A549 (cell line): Measurements from ENCODE around the gene RSBN1. TPM values are rescaled to one million over a fixed set of nuclear protein-coding genes. Genes with fewer than 3 reads are reported as not detected.

ENCODE experiments used
- ATAC-seq, 2 experiments: fragments of 200-7000 bp in 1 of 2; fragments of >200 bp in 1 of 2; cut with Nextera tagmentation in 1 of 2; cut with Tn5 transposase in 1 of 2; 3 replicates each; pipeline versions ENCODE4 v1.8.0 to v1.9.1; 2018 to 2020; ENCODE audit warnings: mild to moderate bottlenecking in 1 of 2, moderate library complexity in 1 of 2
- CTCF ChIA-PET: fragments of 300-600 bp; sonication (Branson Sonifier 250); formaldehyde crosslinking; extraction: SDS; loops from one replicate; lab custom pipeline; 2021; ENCODE audit warnings: antibody characterized with exemption, inconsistent platforms; lab: Yijun Ruan, JAX
- POLR2A ChIA-PET: fragments of 350-600 bp; formaldehyde crosslinking; extraction: SDS; loops from one replicate; lab custom pipeline; 2021; ENCODE audit warnings: antibody characterized with exemption, inconsistent platforms; lab: Yijun Ruan, JAX
- DNase-seq, 2 experiments: peaks; one replicate each; pipeline versions ENCODE4 v3.0.0 to v3.0.0-alpha.2; 2011 to 2016; ENCODE audit warnings: low read depth in 1 of 2, low spot score in 1 of 2
- FAIRE-seq: peaks from 2 replicates; lab custom pipeline; 2011; peaks lifted over from hg19 to GRCh38; lab: Jason Lieb, UNC
- H3K27ac ChIP-seq, 2 experiments: fragments of >200 bp; sonication (Bioruptor Twin); formaldehyde crosslinking; 3 replicates each; pipeline ENCODE4 v1.5.1; 2016 to 2017
- H3K4me1 ChIP-seq: fragments of >200 bp; sonication (Bioruptor Twin); formaldehyde crosslinking; 3 replicates; pipeline ENCODE4 v1.6.1; 2016
- H3K4me2 ChIP-seq: fragments of >200 bp; sonication (Bioruptor Twin); formaldehyde crosslinking; 3 replicates; pipeline ENCODE4 v1.6.1; 2016
- H3K4me3 ChIP-seq: fragments of >200 bp; sonication (Bioruptor Twin); formaldehyde crosslinking; 3 replicates; pipeline ENCODE4 v1.5.1; 2016
- H3K9me3 ChIP-seq: fragments of >200 bp; sonication (Bioruptor Twin); formaldehyde crosslinking; 3 replicates; pipeline ENCODE4 v1.6.1; 2016
- CEBPB ChIP-seq, 2 experiments: fragments of >200 bp in 1 of 2; sonication (Bioruptor Twin) in 1 of 2; formaldehyde crosslinking in 1 of 2; IDR thresholded peaks; 2 replicates each; pipeline ENCODE4 v1.6.1; 2012 to 2016
- CHD2 ChIP-seq: fragments of 150-350 bp; IDR thresholded peaks from 2 replicates; pipeline ENCODE4 v1.6.1; 2014; ENCODE audit warnings: low read length; ENCODE audit not compliant: partially characterized antibody
- CHD4 ChIP-seq: fragments of 200-600 bp; sonication (generic); IDR thresholded peaks from 2 replicates; pipeline ENCODE4 v1.6.1; 2016; ENCODE audit warnings: antibody characterized with exemption, mild to moderate bottlenecking, borderline replicate concordance
- FOSB ChIP-seq: fragments of 250-450 bp; sonication (Bioruptor Pico); IDR thresholded peaks from 2 replicates; pipeline ENCODE4 v1.5.0; 2020; ENCODE audit warnings: mild to moderate bottlenecking, moderate library complexity
- FOXS1 ChIP-seq: fragments of 250-450 bp; sonication (Bioruptor Pico); IDR thresholded peaks from 2 replicates; pipeline ENCODE4 v1.5.0; 2020; ENCODE audit warnings: mild to moderate bottlenecking, moderate library complexity
- GATA3 ChIP-seq: IDR thresholded peaks from 2 replicates; pipeline ENCODE4 v1.6.1; 2012; ENCODE audit warnings: borderline replicate concordance
- HDAC2 ChIP-seq: fragments of 200-600 bp; sonication (generic); IDR thresholded peaks from 2 replicates; pipeline ENCODE4 v1.6.1; 2016
- HEYL ChIP-seq: fragments of 250-450 bp; sonication (Bioruptor Pico); IDR thresholded peaks from 2 replicates; pipeline ENCODE4 v1.8.0; 2021; ENCODE audit warnings: mild to moderate bottlenecking, moderate library complexity
- JUNB ChIP-seq: fragments of >200 bp; sonication (Bioruptor Twin); formaldehyde crosslinking; IDR thresholded peaks from 2 replicates; pipeline ENCODE4 v1.6.1; 2016
- KDM1A ChIP-seq: fragments of 200-600 bp; sonication (generic); IDR thresholded peaks from 2 replicates; pipeline ENCODE4 v1.6.1; 2016; ENCODE audit warnings: low read depth, mild to moderate bottlenecking
- MYC ChIP-seq: IDR thresholded peaks from 2 replicates; pipeline ENCODE4 v1.6.1; 2012; ENCODE audit warnings: mild to moderate bottlenecking, inconsistent platforms, low read length, improper control_type of control experiment, borderline replicate concordance
- NFE2L2 ChIP-seq: fragments of 150-350 bp; conservative IDR thresholded peaks from 2 replicates; pipeline ENCODE4 v1.6.1; 2014; ENCODE audit warnings: low read length
- NPAS2 ChIP-seq: fragments of 250-450 bp; sonication (Bioruptor Pico); IDR thresholded peaks from 2 replicates; pipeline ENCODE4 v1.8.0; 2022; ENCODE audit warnings: mild to moderate bottlenecking, moderate library complexity, borderline replicate concordance
- NR3C1 ChIP-seq: fragments of >200 bp; sonication (Bioruptor Twin); formaldehyde crosslinking; IDR thresholded peaks from 3 replicates; pipeline ENCODE4 v1.6.1; 2017
- RFX5 ChIP-seq: fragments of 450-650 bp; IDR thresholded peaks from 2 replicates; pipeline ENCODE4 v1.7.1; 2014; ENCODE audit warnings: antibody characterized with exemption, mild to moderate bottlenecking, moderate library complexity
- ZFP36 ChIP-seq: fragments of 450-650 bp; IDR thresholded peaks from 2 replicates; pipeline ENCODE4 v1.6.1; 2014; ENCODE audit warnings: borderline replicate concordance; ENCODE audit not compliant: partially characterized antibody
- ZSCAN20 ChIP-seq: fragments of 250-450 bp; sonication (Bioruptor Pico); IDR thresholded peaks from 2 replicates; pipeline ENCODE4 v1.8.0; 2022; ENCODE audit warnings: mild to moderate bottlenecking, moderate library complexity
- WGBS: methylation state at CpG from one replicate; pipeline ENCODE4 v1.1.6; 2017; ENCODE audit errors: missing lambda C conversion rate; 5-methylcytosine and 5-hydroxymethylcytosine counted together
- polyA plus RNA-seq, 4 experiments: library from polyadenylated mRNA; depleted of rRNA in 3 of 4; stranded (reverse); fragments of >200 nt; fragmentation: RNase III in 1 of 4; extraction: RNeasy Plus Mini Kit Qiagen cat#74134 plus additional on column Dnase treatment in 1 of 4; gene quantifications; 2 replicates in 3 of 4; 3 replicates in 1 of 4; pipeline ENCODE4 v1.2.3, GENCODE V29; 2011 to 2017
- TF ChIP-seq, protein P1 (sequence below): fragments of 150-350 bp; IDR thresholded peaks from 2 replicates; pipeline ENCODE4 v1.6.1; 2014; ENCODE audit warnings: low read depth, mild to moderate bottlenecking, low read length
- TF ChIP-seq, protein P2 (sequence below): IDR thresholded peaks from 2 replicates; pipeline ENCODE4 v1.6.1; 2012; ENCODE audit warnings: low read depth, borderline replicate concordance
- TF ChIP-seq, protein P3 (sequence below): fragments of >200 bp; sonication (Bioruptor Twin); formaldehyde crosslinking; IDR thresholded peaks from 3 replicates; pipeline ENCODE4 v1.5.1; 2016
- TF ChIP-seq, protein P4 (sequence below): fragments of 250-450 bp; sonication (Bioruptor Pico); IDR thresholded peaks from 2 replicates; pipeline ENCODE4 v1.5.0; 2020; ENCODE audit warnings: low read depth, mild to moderate bottlenecking, moderate library complexity

RSBN1 gene
- polyA plus RNA-seq, 2 of the 4 experiments (the other 2 are of a cell fraction), result 3.0 to 9.7 TPM

DNA sequence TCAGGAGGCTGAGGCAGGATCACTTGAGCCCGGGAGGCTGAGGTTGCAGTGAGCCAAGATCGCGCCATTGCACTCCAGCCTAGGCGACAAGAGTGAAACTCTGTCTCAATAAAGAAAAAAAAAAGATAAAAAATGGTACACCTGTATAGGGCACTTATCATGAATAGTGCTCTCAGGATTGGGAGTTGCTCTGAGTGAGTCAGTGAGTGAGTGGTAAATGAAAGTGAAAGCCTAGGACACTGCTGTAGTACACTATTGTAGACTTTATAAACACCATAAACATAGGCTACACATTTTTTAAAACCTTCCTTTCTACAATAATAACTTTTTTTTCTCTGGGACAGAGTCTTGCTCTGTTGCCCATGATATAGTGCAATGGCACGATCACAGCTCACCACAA lies 69.8 kb downstream of the RSBN1 start:
- no peaks in the 10 kb centered on the region for H3K4me1 ChIP-seq
- no peak overlapping the region for H3K4me2 ChIP-seq
- CTCF ChIA-PET, result interaction anchor here (0.6 to 0.7 kb wide), 2 partner anchors 16 to 28 kb away, joined by 3 read pairs; partner anchors contain the start of gene PHTF1
- TF ChIP-seq, protein P1, sequence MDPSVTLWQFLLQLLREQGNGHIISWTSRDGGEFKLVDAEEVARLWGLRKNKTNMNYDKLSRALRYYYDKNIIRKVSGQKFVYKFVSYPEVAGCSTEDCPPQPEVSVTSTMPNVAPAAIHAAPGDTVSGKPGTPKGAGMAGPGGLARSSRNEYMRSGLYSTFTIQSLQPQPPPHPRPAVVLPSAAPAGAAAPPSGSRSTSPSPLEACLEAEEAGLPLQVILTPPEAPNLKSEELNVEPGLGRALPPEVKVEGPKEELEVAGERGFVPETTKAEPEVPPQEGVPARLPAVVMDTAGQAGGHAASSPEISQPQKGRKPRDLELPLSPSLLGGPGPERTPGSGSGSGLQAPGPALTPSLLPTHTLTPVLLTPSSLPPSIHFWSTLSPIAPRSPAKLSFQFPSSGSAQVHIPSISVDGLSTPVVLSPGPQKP, result no peak
- TF ChIP-seq, protein P2, sequence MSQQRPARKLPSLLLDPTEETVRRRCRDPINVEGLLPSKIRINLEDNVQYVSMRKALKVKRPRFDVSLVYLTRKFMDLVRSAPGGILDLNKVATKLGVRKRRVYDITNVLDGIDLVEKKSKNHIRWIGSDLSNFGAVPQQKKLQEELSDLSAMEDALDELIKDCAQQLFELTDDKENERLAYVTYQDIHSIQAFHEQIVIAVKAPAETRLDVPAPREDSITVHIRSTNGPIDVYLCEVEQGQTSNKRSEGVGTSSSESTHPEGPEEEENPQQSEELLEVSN, result no peak
- TF ChIP-seq NPAS2, result no peak
- TF ChIP-seq, protein P3, sequence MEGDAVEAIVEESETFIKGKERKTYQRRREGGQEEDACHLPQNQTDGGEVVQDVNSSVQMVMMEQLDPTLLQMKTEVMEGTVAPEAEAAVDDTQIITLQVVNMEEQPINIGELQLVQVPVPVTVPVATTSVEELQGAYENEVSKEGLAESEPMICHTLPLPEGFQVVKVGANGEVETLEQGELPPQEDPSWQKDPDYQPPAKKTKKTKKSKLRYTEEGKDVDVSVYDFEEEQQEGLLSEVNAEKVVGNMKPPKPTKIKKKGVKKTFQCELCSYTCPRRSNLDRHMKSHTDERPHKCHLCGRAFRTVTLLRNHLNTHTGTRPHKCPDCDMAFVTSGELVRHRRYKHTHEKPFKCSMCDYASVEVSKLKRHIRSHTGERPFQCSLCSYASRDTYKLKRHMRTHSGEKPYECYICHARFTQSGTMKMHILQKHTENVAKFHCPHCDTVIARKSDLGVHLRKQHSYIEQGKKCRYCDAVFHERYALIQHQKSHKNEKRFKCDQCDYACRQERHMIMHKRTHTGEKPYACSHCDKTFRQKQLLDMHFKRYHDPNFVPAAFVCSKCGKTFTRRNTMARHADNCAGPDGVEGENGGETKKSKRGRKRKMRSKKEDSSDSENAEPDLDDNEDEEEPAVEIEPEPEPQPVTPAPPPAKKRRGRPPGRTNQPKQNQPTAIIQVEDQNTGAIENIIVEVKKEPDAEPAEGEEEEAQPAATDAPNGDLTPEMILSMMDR, result no peak
- no peak for TF ChIP-seq NFE2L2
- TF ChIP-seq JUNB, result no peak
- no peak for TF ChIP-seq HDAC2
- TF ChIP-seq, protein P4, sequence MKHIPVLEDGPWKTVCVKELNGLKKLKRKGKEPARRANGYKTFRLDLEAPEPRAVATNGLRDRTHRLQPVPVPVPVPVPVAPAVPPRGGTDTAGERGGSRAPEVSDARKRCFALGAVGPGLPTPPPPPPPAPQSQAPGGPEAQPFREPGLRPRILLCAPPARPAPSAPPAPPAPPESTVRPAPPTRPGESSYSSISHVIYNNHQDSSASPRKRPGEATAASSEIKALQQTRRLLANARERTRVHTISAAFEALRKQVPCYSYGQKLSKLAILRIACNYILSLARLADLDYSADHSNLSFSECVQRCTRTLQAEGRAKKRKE, result no peak
- no peak for TF ChIP-seq ZSCAN20 (CRISPR knock-in tag)
- TF ChIP-seq CEBPB (IDR thresholded peaks at IDR 0.05), result no peak
- TF ChIP-seq FOSB (CRISPR knock-in tag), result no peak
- no peak for TF ChIP-seq MYC
- no peak for TF ChIP-seq FOXS1 (CRISPR knock-in tag)
- TF ChIP-seq NR3C1, result no peak
- TF ChIP-seq, all 56 proteins: peak for 0
- Histone ChIP-seq H3K4me3 (no peak overlapping the region), H3K9me3 (no peaks in the 10 kb centered on the region), H3K27ac (no peak overlapping the region)
- ATAC-seq (no peak), FAIRE-seq (no peak), DNase-seq (no peak)
- WGBS, result 94% methylated on average over 5 of the region's 5 CpGs
- POLR2A ChIA-PET, result interaction anchor here (0.6 kb wide), 1 partner anchor 43 kb away, joined by 3 read pairs; no protein-coding TSS in a partner anchor

DNA sequence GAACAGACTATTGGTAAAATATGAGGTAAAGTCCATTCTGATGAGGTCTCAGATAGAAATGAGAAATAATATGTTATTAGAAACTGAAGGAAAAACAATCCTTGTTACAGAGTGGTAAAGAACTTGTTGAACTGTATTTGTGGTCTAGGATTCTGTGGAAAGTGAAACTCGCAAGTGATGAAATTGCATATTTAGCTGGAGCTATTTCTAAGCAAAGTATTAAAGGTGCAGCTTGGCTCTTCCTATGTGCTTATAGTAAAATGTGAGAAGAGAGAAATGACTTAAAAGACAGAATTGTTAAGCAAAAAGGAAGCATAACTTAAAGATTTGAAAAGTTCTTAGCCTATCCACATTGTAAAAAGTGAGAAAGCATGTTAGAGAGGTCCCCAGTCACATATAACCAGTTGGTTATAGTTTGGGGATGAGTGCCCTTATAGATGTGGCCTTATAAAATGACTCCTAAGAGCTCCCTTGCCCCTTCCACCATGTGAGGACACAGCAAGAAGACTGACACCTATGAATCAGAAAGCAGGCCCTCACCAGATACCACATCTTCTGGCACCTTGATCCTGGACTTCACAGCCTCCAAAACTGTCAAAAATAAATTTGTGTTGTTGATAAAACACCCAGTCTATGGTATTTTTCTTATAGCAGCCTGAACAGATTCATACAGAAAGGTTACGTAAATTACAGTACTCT lies 77.8 kb downstream of the RSBN1 start:
- TF ChIP-seq CHD4 (no peak), ZFP36 (no peak), HEYL (CRISPR knock-in tag) (no peak), KDM1A (no peak), CHD2 (no peak), GATA3 (no peak), RFX5 (no peak), NR3C1 (no peak)
- TF ChIP-seq, protein P1, result no peak
- DNase-seq (no peak), ATAC-seq (no peak), FAIRE-seq (no peak)
- WGBS, result 94% methylated on average over 2 of the region's 2 CpGs
- CTCF ChIA-PET, result no interaction called here
- no peak overlapping the region for H3K4me2 ChIP-seq
- no peaks in the 10 kb centered on the region for H3K9me3 ChIP-seq
- H3K4me3 ChIP-seq, result no peak overlapping the region
- no peaks in the 10 kb centered on the region for H3K4me1 ChIP-seq
- POLR2A ChIA-PET, result no interaction called here
- no peak overlapping the region for H3K27ac ChIP-seq
